ENCODE results near the gene C2orf76. TPM values are rescaled to one million over a fixed set of nuclear protein-coding genes. Genes with fewer than 3 reads are reported as not detected.

C2orf76 gene
- total RNA-seq, 1 experiment from 2014 or later, result 10.2 TPM

GRCh38 chr2:119393971-119394748 lies 27.5 kb upstream of the C2orf76 start:
- no TSS peak for BruUV-seq (replicated peaks)
- CTCF ChIA-PET, result no interaction called here
- H3K9ac ChIP-seq (ENCODE audit: low read length), result no peak overlapping the region
- H3K4me1 ChIP-seq (ENCODE audit: insufficient read depth, low read length), result peaks cover 21% of the 10 kb centered on the region
- H3K27ac ChIP-seq (ENCODE audit: low read length), result no peak overlapping the region
- no peak overlapping the region for H2AFZ ChIP-seq (ENCODE audit: low read length)
- no peaks in the 10 kb centered on the region for H3F3A ChIP-seq (ENCODE audit: low read length, unreplicated experiment)
- H3K9me2 ChIP-seq (replicated peaks; ENCODE audit: low read length), result no peaks in the 10 kb centered on the region
- no peak for DNase-seq
- no peak for TF ChIP-seq EZH2phosphoT487 (IDR thresholded peaks at IDR 0.05; ENCODE audit: borderline replicate concordance, low read length)
- no peak for TF ChIP-seq CTCF (conservative IDR thresholded peaks at IDR 0.05; ENCODE audit: low read depth, low read length)
- TF ChIP-seq EZH2 (IDR thresholded peaks at IDR 0.05; ENCODE audit: low read length, unreplicated experiment), result no peak
- POLR2A ChIA-PET (ENCODE audit: unreplicated experiment), result no interaction called here
- no peaks in the 10 kb centered on the region for H4K20me1 ChIP-seq (ENCODE audit: low read length)
- ATAC-seq, result no peak
- no peaks in the 10 kb centered on the region for H3K79me2 ChIP-seq (ENCODE audit: low read length)
- intact Hi-C loops (cut with micrococcal nuclease), result no loop called here
- no peaks in the 10 kb centered on the region for H3K36me3 ChIP-seq (ENCODE audit: low read depth, low read length)
- no peaks in the 10 kb centered on the region for H3K27me3 ChIP-seq (ENCODE audit: low read length)
- H3K4me3 ChIP-seq (ENCODE audit: low read length), result no peak overlapping the region
- H3K4me2 ChIP-seq (ENCODE audit: low read length), result no peak overlapping the region
- H3K9me3 ChIP-seq (ENCODE audit: low read length), result no peaks in the 10 kb centered on the region

- Histone ChIP-seq H3K9me3 (ENCODE audit: low read length) (no peaks in the 10 kb centered on the region), H3K79me2 (ENCODE audit: low read length) (no peaks in the 10 kb centered on the region), H3K27me3 (ENCODE audit: low read length) (no peaks in the 10 kb centered on the region), H3K4me3 (ENCODE audit: low read length) (peak overlapping the region; percentile 23; the same call in 1 of the 2 replicates), H3K9ac (ENCODE audit: low read length) (no peak overlapping the region), H3K4me2 (ENCODE audit: low read length) (peak overlapping the region; percentile 73), H4K20me1 (ENCODE audit: low read length) (no peaks in the 10 kb centered on the region), H3K36me3 (ENCODE audit: low read depth, low read length) (no peaks in the 10 kb centered on the region), H3K9me2 (replicated peaks; ENCODE audit: low read length) (no peaks in the 10 kb centered on the region), H3K4me1 (ENCODE audit: insufficient read depth, low read length) (peaks cover 17% of the 10 kb centered on the region), H2AFZ (ENCODE audit: low read length) (peak overlapping the region; percentile 27; the same call in 1 of the 2 replicates), H3K27ac (ENCODE audit: low read length) (no peak overlapping the region), H3F3A (ENCODE audit: low read length, unreplicated experiment) (no peaks in the 10 kb centered on the region)
- no TSS peak for BruUV-seq (replicated peaks)
- intact Hi-C loops (cut with micrococcal nuclease), result no loop called here
- CTCF ChIA-PET, result no interaction called here
- ATAC-seq (peak; percentile 68), DNase-seq (peak; percentile 89)
- POLR2A ChIA-PET (ENCODE audit: unreplicated experiment), result no interaction called here
- TF ChIP-seq CTCF (conservative IDR thresholded peaks at IDR 0.05; ENCODE audit: low read depth, low read length) (no peak), EZH2phosphoT487 (IDR thresholded peaks at IDR 0.05; ENCODE audit: borderline replicate concordance, low read length) (no peak), EZH2 (IDR thresholded peaks at IDR 0.05; ENCODE audit: low read length, unreplicated experiment) (no peak)
Observed at GRCh38 chr2:119389615-119390306, 23.1 kb upstream of the C2orf76 start.

Data from PC-3 (cell line).